ENCODE results near the gene ALDH1A2.
"Not testable (repeated sequence)": the region's sequence is repeated elsewhere in the genome, so short reads cannot be mapped to it uniquely, and the experiment has no call there.

ALDH1A2 gene

DNA sequence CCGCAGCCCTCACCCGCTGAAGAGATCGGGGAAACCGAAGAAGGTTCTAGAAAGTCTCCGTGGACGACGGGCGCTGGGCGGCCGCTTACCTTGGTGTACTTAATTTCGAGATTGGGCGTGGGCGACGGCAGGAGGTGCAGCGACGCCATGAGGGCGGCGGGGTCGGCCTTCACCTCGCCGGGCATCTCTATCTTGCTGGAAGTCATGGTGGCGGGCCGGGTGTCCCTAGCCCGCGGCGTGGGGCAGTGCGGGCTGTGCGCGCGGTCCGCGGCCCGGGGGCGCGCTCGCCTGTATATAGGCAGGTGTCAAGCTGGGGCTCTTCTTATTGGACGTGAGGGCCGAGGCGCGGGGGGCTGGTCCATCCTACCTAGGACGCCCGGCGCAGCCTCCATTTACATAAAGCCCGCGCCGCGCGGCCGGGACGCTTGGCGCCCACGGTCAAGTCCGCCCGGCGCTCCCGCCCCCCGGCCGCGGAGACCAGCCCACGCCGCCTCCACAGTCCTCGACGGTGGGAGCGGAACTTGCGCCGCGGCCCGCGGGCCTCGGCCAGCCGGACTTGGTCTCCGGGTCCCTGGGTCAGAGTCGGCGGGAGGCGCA is at the start of gene ALDH1A2:
ALDH1A2 (minus strand) TSS at position 267 of the 597 bp plus-strand sequence; CDS start at position 206, 61 bp downstream.
- DNase-seq: peak; percentile 60 to 81

- DNase-seq: no peak
Observed at GRCh38 chr15:58114812-58115211, 49.3 kb upstream of the ALDH1A2 start.

- no peak for DNase-seq
Observed at GRCh38 chr15:58114388-58114787, 48.9 kb upstream of the ALDH1A2 start.

DNA sequence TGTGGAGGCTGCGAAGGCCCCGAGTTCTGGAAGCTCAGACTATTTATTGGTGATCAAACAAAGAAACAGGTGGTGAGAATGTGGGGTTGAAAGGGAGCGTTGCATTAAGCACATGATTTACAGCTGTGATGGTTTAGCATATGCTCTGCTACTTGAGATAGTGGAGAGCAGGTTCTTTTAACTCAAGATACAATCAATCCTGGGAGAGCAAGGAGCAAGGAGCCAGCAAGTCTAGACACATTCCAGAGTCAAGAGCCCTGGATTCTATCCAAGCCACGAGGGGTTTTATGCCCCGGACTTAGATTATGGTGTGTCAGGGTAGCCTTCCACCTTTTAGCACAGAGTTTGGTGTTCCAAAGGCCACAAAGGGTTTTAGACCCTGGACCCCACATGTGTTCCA is 47.8 kb upstream of the ALDH1A2 start:
- peak; percentile 73 to 74 for DNase-seq

DNA sequence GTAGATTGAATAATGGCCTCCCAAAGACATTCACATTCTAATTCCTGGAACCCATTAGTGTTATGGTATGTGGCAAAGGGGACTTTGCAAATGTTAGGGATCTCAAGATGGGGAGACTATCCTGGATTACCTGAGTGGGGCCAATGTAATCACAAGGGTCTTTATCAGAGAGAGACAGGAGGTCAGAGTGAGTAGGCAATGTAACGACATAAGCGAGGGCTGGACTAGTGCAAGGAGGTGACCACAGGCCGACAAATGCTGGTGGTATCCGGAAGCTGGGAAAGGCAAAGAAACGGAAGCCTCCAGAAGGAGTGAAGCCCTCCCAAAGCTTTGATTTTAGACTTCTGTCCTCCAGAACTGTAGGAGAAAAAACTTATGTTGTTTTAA is 46.2 kb upstream of the ALDH1A2 start:
- DNase-seq: no peak

- DNase-seq: no peak
Observed at GRCh38 chr15:58110999-58111717, 45.6 kb upstream of the ALDH1A2 start.

GRCh38 chr15:58109419-58109818 is 43.9 kb upstream of the ALDH1A2 start:
- no peak for DNase-seq

- DNase-seq: no peak
Observed at GRCh38 chr15:58108117-58108516, 42.6 kb upstream of the ALDH1A2 start.

- DNase-seq: no peak
Observed at GRCh38 chr15:58103482-58103881, 38.0 kb upstream of the ALDH1A2 start.

GRCh38 chr15:58096529-58097084 is 31.1 kb upstream of the ALDH1A2 start:
- no peak for DNase-seq

GRCh38 chr15:58095415-58095814 is 29.9 kb upstream of the ALDH1A2 start:
- no peak for DNase-seq

- no peak for DNase-seq
Observed at GRCh38 chr15:58087871-58088270, 22.4 kb upstream of the ALDH1A2 start.

DNA sequence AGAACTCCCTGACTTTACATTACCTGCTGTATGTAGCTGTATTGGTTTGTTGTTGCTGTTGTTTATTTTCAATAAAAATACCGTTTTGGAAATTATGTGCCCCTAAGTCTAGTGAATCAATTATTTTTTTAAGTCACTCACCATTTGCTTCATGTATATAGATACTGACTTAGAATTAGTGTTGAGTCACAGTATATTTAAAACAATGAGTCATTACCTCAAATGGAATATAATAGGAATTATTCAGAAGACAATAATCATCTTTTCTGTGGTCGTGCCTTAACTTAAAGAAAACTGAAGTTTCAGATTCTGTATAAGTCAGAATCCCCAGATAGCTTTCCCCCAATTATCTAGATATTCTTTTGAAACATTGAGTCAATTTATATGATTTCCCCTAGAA is 21.0 kb upstream of the ALDH1A2 start:
- no peak for DNase-seq

DNA sequence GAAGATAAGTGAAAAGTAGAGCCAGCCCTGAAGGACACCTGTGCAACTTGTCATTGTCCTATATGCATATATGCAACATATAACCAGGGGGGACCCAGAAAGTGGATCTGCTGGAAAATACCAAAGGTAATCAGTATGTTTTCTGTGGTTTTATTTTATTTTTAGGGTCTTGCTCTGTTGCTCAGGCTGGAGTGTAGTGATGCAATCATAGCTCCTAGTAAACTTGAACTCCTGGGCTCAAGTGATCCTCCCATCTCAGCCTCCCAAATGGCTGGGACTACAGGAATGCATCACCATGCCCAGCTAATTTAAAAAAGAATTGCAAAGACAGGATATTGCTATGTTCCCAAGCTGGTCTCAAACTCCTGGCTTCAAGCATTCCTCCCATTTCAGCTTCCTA is 18.0 kb upstream of the ALDH1A2 start:
- no peak for DNase-seq

DNA sequence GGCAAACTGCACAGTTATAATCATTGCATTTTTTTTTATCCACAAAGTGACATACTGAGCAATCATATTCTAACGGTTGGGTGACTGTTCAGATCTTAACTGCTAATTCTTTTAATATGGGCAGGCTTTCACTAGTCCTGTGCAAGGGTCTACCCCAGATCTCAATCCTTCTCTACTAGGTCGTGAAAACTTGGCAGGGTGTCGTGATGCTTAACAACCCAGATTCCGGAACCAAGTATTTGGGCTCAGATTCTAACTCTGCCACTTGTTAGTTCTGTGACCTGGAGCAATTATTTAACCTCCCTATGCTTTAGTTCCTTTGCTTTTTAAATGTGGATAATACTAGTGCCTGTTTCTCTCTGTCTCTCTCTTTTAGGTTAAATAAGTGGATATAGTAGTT is 16.4 kb upstream of the ALDH1A2 start:
- DNase-seq: no peak

DNA sequence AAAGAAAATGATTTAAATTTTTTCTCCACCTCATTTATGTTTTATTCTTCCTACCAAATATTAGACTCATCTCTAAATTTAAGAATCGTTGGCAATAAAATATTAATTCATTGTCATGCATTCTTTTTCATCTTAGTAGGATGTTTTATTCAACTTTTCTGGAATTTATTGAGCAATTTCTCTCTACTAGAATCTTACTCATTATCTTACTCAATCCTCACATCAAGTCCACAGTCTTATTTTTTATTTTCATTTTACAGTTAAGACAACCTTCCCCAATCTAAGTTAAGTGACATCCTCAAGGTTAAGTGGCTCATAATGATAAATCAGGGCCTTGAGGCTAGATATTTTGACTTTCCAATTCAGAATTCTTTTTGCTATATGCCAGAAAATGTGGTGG is 15.9 kb upstream of the ALDH1A2 start:
- DNase-seq: no peak

- DNase-seq: not testable (repeated sequence)
Observed at GRCh38 chr15:58080959-58081358, 15.4 kb upstream of the ALDH1A2 start.

GRCh38 chr15:58080398-58080797 is 14.9 kb upstream of the ALDH1A2 start:
- DNase-seq: no peak

DNA sequence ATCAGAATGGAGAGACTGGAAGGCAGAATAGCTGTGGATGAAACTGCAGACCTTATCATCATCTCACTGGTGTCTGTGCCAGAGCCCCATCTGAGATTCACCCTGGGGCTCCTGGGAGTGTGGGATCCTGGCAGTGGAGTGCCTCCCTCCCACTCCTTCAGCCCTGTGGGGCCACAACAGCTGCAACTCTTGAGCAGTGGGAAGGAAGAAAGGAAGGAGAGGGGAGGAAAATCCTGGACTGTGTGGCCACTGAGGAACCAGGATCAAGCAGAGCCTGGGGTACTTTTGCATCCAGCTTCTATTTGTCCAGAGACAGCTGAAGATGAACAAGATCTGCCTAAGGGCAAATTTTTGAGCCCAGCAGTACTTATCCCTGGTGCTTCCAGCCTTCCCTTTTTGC is 13.1 kb upstream of the ALDH1A2 start:
- no peak for DNase-seq

- DNase-seq: peak in 1 of 2 experiments; percentile 55
Observed at GRCh38 chr15:58077427-58077826, 11.9 kb upstream of the ALDH1A2 start.

DNA sequence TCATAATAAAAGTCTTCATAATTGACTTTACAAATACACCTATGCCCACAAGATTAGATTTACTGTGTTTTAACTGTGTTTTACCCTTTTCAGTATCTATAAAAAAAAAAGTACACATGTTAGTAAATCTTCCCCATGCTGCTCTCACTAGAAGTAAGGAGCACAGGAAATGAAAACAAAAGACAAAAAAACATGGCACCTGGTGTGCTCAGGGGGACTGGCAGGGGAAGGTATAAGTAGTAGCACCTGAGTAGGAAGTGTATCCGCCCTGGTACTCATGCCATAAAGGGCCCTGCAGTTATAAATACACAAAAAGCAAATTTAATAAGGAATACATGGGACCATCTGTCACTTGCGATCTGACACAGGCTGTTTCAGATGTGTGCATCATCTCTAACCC is 8.9 kb upstream of the ALDH1A2 start:
- peak in 1 of 2 experiments; percentile 58 for DNase-seq

DNA sequence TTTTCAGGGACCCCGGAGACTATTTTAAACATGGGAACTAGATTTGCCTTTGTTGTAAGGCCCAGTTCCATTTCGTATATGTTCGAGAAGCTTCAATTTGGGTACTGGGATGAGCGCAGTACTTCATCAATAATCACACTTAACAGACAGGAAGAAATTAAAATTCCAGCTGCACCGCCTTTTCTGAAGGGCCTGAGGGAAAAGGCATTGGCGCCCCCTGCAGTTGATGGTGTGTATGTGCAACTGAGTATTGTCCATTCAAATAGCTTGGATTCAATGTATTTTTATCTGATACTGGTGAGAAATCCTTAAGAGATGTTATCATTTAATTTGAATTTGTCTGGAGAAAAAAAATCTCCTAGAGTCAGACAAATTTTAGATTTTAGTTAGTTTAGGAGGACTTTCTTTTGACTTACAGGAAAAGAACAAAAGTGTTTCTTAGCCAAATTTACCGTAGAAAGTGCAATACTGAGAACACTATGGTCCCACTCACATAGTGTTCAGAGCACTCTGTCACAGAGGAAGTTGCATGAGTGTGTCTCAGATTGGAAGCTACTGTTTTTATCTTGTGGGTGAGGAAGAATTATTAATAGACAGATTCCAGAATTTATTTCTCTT is 5.4 kb upstream of the ALDH1A2 start:
- peak; percentile 77 for DNase-seq

- no peak for DNase-seq
Observed at GRCh38 chr15:58069008-58069407, 3.5 kb upstream of the ALDH1A2 start.

Measured in NCI-H524 (cell line).